SK-N-MC (cell line): Measurements from ENCODE around the gene ABHD12.

Source experiments
- DNase-seq: peaks from one replicate; pipeline ENCODE4 v3.0.0-alpha.2; 2011; ENCODE audit warnings: low read depth, low spot score
- H3K27ac ChIP-seq: fragments of 200-600 bp; sonication (generic); 2 replicates; pipeline ENCODE4 v1.5.1; 2016; ENCODE audit warnings: mixed run types
- H3K36me3 ChIP-seq: fragments of 200-600 bp; sonication (generic); 2 replicates; pipeline ENCODE4 v1.6.1; 2017; ENCODE audit warnings: antibody characterized with exemption, low read length, mixed read lengths; ENCODE audit not compliant: insufficient read depth
- H3K4me3 ChIP-seq: fragments of 200-600 bp; sonication (generic); 2 replicates; pipeline ENCODE4 v1.5.1; 2016
- H3K9ac ChIP-seq: fragments of 200-600 bp; sonication (generic); 2 replicates; pipeline ENCODE4 v1.8.0; 2017; ENCODE audit warnings: mixed run types, mixed read lengths; ENCODE audit not compliant: insufficient read length
- H3K9me3 ChIP-seq: fragments of 200-600 bp; sonication (generic); 2 replicates; pipeline ENCODE4 v1.6.1; 2017; ENCODE audit warnings: low read depth, mild to moderate bottlenecking, antibody characterized with exemption, low read length, moderate library complexity, mixed read lengths
- EZH2 ChIP-seq: fragments of 200-600 bp; sonication (generic); IDR thresholded peaks from one replicate; pipeline ENCODE4 v1.6.1; 2017; ENCODE audit warnings: antibody characterized with exemption
- FOXP2 ChIP-seq: optimal IDR thresholded peaks from 2 replicates; pipeline ENCODE3; 2011; ENCODE audit warnings: mild to moderate bottlenecking, moderate library complexity; ENCODE audit not compliant: insufficient read depth; ENCODE audit errors: extremely low read length, control extremely low read depth
- POLR2AphosphoS5 ChIP-seq: IDR thresholded peaks from 2 replicates; pipeline ENCODE4 v1.6.1; 2012; ENCODE audit warnings: mild to moderate bottlenecking, low read depth, low read length, borderline replicate concordance

Gene ABHD12

DNA sequence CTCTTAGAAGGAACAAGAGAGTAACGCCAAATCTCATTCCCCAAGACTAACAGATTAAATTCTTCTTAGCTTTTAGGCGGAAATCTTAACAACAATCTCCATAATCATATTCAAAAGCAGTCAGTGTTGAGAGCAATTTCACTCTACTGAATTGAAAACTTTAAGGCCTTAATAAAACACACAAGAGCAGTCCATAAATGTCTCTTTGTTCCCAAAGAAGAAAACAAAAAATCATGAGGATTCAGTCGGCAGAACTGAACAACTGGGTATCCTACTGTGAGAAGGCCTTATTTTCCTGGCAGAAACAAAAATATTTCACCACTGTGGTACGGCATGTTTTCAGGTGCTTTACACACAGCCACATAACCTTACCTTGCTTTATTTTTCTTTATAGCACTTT is 14.4 kb downstream of the ABHD12 start:
- no peak overlapping the region for H3K27ac ChIP-seq
- TF ChIP-seq POLR2AphosphoS5 = no peak
- no peak for TF ChIP-seq EZH2
- no peak for TF ChIP-seq FOXP2
- H3K9me3 ChIP-seq = no peaks in the 10 kb centered on the region
- H3K9ac ChIP-seq = no peak overlapping the region
- H3K4me3 ChIP-seq = no peak overlapping the region
- no peak for DNase-seq
- no peaks in the 10 kb centered on the region for H3K36me3 ChIP-seq

DNA sequence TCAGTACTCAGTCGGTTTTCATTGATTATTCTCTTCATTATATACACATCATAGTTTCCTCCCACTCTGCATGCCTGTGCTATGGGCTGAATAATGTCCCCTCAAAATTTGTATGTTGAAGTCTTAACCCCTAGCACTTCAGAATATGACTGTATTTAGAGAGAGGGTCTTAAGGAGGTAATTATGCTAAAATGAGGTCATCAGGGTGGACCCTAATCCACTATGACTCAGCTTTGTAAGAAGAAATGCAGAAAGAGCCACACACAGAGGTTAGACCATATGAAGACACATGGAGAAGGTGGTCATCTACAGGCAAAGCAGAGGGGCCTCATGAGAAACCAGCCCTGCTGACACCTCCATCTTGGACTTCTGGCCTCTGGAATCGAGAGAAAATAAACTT is 15.8 kb downstream of the ABHD12 start:
- no peak for DNase-seq
- TF ChIP-seq POLR2AphosphoS5 (no peak), EZH2 (no peak), FOXP2 (no peak)
- Histone ChIP-seq H3K4me3 (no peak overlapping the region), H3K27ac (no peak overlapping the region), H3K9me3 (no peaks in the 10 kb centered on the region), H3K36me3 (no peaks in the 10 kb centered on the region), H3K9ac (no peak overlapping the region)

GRCh38 chr20:25372584-25373336 is 17.9 kb downstream of the ABHD12 start:
- TF ChIP-seq FOXP2 (no peak), EZH2 (no peak)
- DNase-seq = no peak
- H3K4me3 ChIP-seq = no peak overlapping the region

GRCh38 chr20:25369971-25370370 is 20.7 kb downstream of the ABHD12 start:
- no peak overlapping the region for H3K9ac ChIP-seq
- no peak for DNase-seq
- H3K27ac ChIP-seq = no peak overlapping the region
- TF ChIP-seq FOXP2 (no peak), EZH2 (no peak), POLR2AphosphoS5 (no peak)
- H3K4me3 ChIP-seq = no peak overlapping the region
- H3K36me3 ChIP-seq = no peaks in the 10 kb centered on the region
- no peaks in the 10 kb centered on the region for H3K9me3 ChIP-seq

More at GRCh38 chr20:25372584-25373336, 17.9 kb downstream of the ABHD12 start:
- Histone ChIP-seq H3K27ac (no peak overlapping the region), H3K9ac (no peak overlapping the region), H3K9me3 (no peaks in the 10 kb centered on the region), H3K36me3 (no peaks in the 10 kb centered on the region)

DNA sequence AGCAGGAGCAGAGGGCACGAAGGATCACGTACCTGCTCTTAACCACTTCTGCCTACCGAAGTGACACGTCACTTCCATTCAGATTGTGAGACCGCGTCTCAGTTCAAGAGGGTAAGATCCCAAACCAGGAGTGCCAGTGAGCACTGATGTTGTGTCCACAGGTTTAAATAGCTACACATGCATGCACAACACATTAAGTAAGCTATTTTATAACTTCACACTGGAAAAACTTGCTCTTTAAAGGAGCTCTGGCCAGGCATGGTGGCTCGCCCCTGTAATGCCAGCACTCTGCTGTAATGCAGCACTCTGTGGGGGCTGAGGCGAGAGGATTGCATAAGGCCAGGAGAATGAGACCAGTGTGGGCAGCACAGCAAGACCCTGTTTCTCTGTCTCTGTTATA is 21.1 kb downstream of the ABHD12 start:
- Histone ChIP-seq H3K9me3 (no peaks in the 10 kb centered on the region), H3K9ac (no peak overlapping the region), H3K27ac (no peak overlapping the region), H3K36me3 (no peaks in the 10 kb centered on the region), H3K4me3 (no peak overlapping the region)
- TF ChIP-seq POLR2AphosphoS5 (no peak), FOXP2 (no peak), EZH2 (no peak)
- DNase-seq = no peak

DNA sequence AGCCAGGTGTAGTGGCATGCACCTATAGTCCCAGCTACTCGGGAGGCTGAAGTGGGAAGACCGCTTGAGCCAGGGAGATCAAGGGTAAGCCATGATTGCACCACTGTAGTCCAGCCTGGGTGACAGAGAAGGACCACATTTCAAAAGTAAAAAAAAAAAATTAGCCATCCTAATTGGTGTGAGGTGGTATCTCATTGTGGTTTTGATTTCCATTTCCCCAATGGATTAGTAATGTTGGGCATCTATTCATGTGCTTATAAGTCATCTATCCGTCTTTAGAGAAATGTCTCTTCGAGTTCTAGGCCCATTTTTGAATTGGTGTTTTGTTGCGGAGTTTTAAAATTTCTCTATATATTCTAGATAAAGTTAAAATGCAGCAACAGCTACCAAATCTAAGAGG is 21.7 kb downstream of the ABHD12 start:
- no peak overlapping the region for H3K4me3 ChIP-seq
- H3K9ac ChIP-seq = no peak overlapping the region
- no peak for DNase-seq
- no peak overlapping the region for H3K27ac ChIP-seq
- no peaks in the 10 kb centered on the region for H3K9me3 ChIP-seq
- no peak for TF ChIP-seq FOXP2
- TF ChIP-seq EZH2 = no peak
- TF ChIP-seq POLR2AphosphoS5 = no peak
- no peaks in the 10 kb centered on the region for H3K36me3 ChIP-seq

GRCh38 chr20:25368526-25368925 is 22.1 kb downstream of the ABHD12 start:
- H3K4me3 ChIP-seq = no peak overlapping the region
- H3K27ac ChIP-seq = no peak overlapping the region
- H3K9me3 ChIP-seq = no peaks in the 10 kb centered on the region
- H3K36me3 ChIP-seq = no peaks in the 10 kb centered on the region
- DNase-seq = no peak
- TF ChIP-seq FOXP2 (no peak), POLR2AphosphoS5 (no peak), EZH2 (no peak)
- no peak overlapping the region for H3K9ac ChIP-seq

DNA sequence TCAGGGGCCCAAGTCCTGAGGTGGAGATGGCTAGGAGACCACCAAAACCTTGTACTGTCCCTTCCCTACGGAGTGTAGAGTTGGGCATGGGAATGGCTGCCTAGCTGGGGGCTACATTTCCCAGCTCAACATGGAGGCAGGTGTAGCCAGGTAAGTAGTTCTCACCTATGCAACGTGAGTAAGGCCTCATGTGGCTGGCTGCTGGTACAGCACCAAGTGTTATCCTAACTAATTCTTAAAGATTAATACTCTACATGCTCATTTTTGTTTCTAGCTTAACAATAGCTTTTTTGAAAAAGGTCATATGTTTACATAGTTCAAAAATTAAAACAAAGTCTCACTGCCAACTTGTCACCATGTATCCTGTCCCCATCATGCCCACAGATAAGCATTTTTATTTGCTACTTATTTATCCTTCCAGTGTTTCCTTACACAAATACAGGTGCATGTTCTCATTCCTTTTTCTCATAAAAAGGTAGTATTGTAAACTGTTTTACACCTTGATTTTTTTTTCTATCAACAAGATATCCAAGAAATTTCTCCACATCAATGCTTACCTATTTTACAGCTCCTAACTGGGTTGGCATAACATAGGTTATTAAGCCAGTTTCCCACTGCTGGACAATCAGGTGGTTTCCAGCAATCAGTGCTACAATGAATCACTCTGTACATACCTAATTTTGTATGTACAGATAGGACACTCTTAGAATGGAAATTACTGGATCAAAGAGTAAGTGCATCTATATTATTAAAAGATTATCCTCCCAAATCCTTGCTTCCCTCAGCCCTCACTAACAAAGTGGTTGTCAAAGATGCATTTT is 25.5 kb downstream of the ABHD12 start:
- H3K9me3 ChIP-seq = no peaks in the 10 kb centered on the region
- DNase-seq = no peak
- no peak overlapping the region for H3K27ac ChIP-seq
- no peaks in the 10 kb centered on the region for H3K36me3 ChIP-seq
- no peak overlapping the region for H3K4me3 ChIP-seq
- TF ChIP-seq FOXP2 (no peak), POLR2AphosphoS5 (no peak), EZH2 (no peak)
- no peak overlapping the region for H3K9ac ChIP-seq
